GM13976 (cell line): ENCODE results near the gene CNKSR2.
"Not testable (repeated sequence)": the region's sequence is repeated elsewhere in the genome, so short reads cannot be mapped to it uniquely, and the experiment has no call there.

Experiments
- DNase-seq: peaks from one replicate; pipeline ENCODE4 v3.0.0; 2012; ENCODE audit warnings: low spot score
- CTCF ChIP-seq: IDR thresholded peaks from 2 replicates; pipeline ENCODE4 v1.5.1; 2012; ENCODE audit warnings: borderline replicate concordance, mild to moderate bottlenecking; ENCODE audit not compliant: insufficient read depth; ENCODE audit errors: extremely low read depth, missing control alignments, control extremely low read depth
- in situ Hi-C: fragments of 300-500 bp; cut with MboI; formaldehyde crosslinking; loops from one replicate; pipeline ENCODE4 v1.12.0; 2022; ENCODE audit warnings: low sequenced_read_pairs, mixed read lengths, inconsistent platforms; ENCODE audit not compliant: unreplicated experiment

The CNKSR2 gene

GRCh38 chrX:21476909-21477308, 102.7 kb downstream of the CNKSR2 start:
- in situ Hi-C loops: loop anchor here (25.0 kb wide), 1 partner anchor 965 kb away; no protein-coding TSS in a partner anchor
- DNase-seq: no peak

GRCh38 chrX:21479695-21480270, 105.6 kb downstream of the CNKSR2 start:
- peak; percentile 58 for TF ChIP-seq CTCF
- in situ Hi-C loops: loop anchor here (25.0 kb wide), 1 partner anchor 967 kb away; no protein-coding TSS in a partner anchor
- peak; percentile 16 for DNase-seq

More at GRCh38 chrX:21476909-21477308, 102.7 kb downstream of the CNKSR2 start:
- TF ChIP-seq CTCF: no peak

- no peak for DNase-seq
- in situ Hi-C loops: loop anchor here (25.0 kb wide), 1 partner anchor 969 kb away; no protein-coding TSS in a partner anchor
- no peak for TF ChIP-seq CTCF
These were observed 107.5 kb downstream of the CNKSR2 start for GRCh38 chrX:21481761-21482160.

- in situ Hi-C loops: loop anchor here (25.0 kb wide), 1 partner anchor 972 kb away; no protein-coding TSS in a partner anchor
- DNase-seq: not testable (repeated sequence)
These were observed 109.8 kb downstream of the CNKSR2 start for GRCh38 chrX:21484051-21484450.

- TF ChIP-seq CTCF: no peak
- in situ Hi-C loops: loop anchor here (25.0 kb wide), 1 partner anchor 976 kb away; no protein-coding TSS in a partner anchor
- no peak for DNase-seq
These were observed 113.6 kb downstream of the CNKSR2 start for GRCh38 chrX:21487832-21488231.

- TF ChIP-seq CTCF: no peak
- in situ Hi-C loops: loop anchor here (25.0 kb wide), 1 partner anchor 978 kb away; no protein-coding TSS in a partner anchor
- DNase-seq: no peak
These were observed 116.1 kb downstream of the CNKSR2 start for GRCh38 chrX:21490341-21490740.

- no peak for DNase-seq
- in situ Hi-C loops: loop anchor here (25.0 kb wide), 1 partner anchor 981 kb away; no protein-coding TSS in a partner anchor
- TF ChIP-seq CTCF: no peak
These were observed 119.1 kb downstream of the CNKSR2 start for GRCh38 chrX:21493226-21493830.
